T-helper 2 cell treated with Interferon-gamma antibody and Interleukin-4, amounts not matched to agents 100 ng/mL and 5 ng/mL, for 36 hours (primary cell): ENCODE results near the gene JADE3. TPM values are rescaled to one million over a fixed set of nuclear protein-coding genes. Genes with fewer than 3 reads are reported as not detected.
"Not testable (repeated sequence)": the region's sequence is repeated elsewhere in the genome, so short reads cannot be mapped to it uniquely, and the experiment has no call there.

ENCODE experiments used
- intact Hi-C: fragments of 100-400 bp; cut with micrococcal nuclease; formaldehyde crosslinking; loops from one replicate; pipeline ENCODE4 v1.15.1; 2023
- total RNA-seq: library from RNA; stranded (reverse); gene quantifications from 2 replicates; pipeline ENCODE4 v1.2.3, GENCODE V29; 2022

The JADE3 gene
- total RNA-seq, 1 donor from 2014 or later: 1.1 TPM

DNA sequence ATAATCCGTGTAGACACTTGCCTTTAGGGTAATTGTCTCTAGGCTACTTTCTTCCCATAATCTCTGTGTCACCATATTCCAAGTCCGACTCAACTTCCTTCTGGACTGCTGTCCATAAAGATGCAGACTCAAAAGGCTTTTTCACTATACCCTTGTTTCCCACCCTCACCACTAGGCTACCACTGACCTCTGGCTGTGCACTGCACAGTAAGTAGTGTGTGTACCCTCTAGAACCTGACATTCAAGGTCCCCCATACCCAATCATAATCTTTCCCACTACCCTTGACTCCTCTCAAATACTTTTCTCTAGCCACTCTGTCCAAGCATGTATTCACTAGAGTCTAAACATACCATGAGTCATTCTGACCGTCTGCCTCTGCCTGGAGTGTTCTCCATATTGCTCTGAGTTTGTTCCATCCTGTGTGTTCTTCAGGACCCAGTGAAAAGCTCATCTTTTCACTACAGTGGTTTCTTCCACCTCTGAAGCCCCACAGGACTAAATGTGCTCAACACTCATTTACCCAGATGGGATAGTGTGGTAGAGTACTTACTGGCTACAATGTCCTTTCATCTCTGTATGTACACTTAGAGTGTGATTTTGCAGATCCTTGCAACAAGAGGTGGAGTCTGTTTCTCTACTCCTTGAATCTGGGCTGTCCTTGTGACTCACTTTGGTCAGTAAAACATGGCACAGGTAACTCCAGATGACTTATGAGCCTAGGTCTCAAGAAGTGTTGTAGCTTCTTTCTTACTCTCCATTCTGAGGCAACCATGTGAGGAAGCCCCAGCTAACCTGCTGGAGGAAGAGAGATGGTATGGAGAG is 17.4 kb downstream of the JADE3 start:
- intact Hi-C loops: no loop called here

DNA sequence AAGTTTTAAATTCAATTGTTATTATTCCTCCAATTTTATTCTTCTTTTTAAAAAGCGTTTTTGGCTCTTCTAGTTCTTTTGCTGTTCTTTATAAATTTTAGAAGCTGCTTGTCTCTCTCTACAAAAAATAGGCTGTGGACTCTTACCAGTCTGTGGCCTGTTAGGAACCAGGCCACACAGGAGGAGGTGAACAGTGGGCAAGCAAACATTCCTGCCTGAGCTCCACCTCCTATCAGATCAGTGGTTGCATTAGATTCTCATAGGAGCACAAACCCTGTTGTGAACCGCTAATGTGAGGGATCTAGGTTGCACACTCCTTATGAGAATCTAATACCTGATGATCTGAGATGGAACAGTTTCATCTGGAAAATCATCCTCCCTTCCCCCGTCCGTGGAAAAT is 23.1 kb downstream of the JADE3 start:
- intact Hi-C loops: no loop called here

DNA sequence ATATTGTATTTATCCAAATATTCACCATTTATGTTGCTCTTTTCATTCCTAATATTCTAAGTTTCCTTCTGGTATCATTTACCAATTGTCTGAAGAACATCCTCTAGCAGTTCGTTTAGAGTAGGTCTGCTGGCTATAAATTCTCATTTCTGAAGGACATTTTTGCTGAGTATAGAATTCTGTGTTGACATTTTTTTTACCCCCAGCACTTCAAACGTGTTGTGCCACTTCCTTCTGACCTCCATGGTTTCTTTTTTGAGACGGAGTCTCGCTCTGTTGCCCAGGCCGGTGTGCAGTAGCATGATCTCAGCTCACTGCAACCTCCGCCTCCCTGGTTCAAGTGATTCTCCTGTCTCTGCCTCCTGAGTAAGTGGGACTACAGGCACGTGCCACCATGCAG is 26.4 kb downstream of the JADE3 start:
- intact Hi-C loops: no loop called here

DNA sequence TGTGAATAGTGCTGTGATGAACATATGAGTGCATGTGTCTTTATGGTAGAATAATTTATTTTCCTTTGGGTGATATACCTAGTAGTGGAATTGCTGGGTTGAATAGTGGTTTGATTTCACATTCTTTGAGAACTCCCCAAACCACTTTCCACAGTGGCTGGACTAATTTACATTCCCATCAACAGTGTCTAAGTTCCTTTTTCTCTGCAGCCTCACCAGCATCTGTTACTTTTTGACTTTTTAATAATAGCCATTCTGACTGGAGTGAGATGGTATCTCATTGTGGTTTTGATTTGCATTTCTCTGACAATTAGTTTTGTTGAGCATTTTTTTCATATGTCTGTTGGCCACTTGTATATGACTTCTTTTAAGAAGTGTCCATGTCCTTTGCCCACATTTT is 29.1 kb downstream of the JADE3 start:
- intact Hi-C loops: no loop called here

DNA sequence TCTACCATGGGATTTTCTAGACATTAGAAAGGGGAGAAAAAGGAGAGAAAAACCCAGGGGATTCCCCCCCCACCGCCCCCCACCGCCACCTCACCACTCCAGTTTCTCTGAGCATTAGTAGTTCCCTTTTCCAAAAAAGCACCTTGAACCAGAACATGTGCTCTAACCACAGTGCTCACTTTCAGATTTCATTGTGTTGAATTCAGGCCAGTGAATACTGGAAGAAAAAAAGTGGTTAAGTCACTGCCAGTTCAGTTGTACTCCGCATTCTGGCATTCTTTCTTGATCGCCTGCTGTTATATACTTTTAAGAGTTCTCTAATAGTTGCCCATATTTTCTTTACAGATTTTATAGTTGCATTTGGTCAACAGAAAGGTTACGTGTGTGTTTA is 40.9 kb downstream of the JADE3 start:
- intact Hi-C loops: no loop called here

DNA sequence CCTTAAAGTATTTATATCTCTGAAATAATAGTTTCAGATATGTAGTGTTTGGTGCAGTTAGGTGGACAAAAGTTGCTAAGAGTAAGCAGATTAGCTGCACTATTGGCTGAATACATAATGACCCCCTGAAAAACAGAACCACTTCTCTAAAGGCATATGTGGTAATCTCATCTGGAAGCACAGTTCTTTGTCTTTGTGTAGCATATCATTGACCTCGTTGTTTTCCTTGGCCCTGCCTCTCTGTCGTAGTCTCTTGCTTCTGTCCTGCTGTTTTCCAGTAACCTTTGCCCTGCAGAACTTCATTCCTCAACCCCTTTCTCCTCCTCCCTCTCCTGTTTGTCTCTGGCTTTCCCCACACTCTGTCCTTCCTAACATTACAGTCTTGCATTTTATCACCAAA is 41.4 kb downstream of the JADE3 start:
- intact Hi-C loops: no loop called here

DNA sequence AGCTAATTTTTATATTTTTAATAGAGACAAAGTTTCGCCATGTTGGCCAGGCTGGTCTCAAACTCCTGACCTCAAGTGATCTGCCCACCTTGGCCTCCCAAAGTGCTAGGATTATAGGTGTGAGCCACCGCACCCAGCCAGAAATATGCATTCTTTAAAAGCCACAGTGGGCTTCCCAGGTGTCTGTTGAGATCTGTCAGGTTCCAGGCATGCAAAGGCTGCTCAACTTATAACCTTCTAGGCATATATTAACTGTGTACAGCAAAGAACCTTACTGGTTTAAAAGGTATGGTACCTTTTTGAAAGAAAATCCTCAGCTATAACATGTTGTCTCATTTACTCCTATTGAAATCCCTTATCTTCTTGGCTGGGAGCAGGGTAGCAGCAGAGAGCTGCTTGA is 42.5 kb downstream of the JADE3 start:
- intact Hi-C loops: no loop called here

DNA sequence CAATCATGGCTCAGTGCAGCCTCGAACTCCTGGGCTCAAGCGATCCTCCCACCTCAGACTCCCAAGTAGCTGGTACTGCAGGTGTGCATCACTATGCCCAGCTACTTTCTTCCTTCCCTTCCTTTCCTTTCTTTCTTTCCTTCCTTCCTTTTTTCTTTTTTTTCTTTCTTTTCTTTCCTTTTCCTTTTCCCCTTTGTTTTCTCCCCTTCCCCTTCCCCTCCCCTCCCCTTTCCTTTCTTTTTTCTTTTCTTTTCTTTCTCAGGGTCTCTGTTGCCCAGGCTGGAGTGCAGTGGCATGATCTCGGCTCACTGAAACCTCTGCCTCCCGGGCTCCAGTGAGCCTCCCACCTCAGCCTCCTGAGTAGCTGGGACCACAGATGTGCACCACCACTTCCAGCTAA is 44.4 kb downstream of the JADE3 start:
- intact Hi-C loops: not testable (repeated sequence)

DNA sequence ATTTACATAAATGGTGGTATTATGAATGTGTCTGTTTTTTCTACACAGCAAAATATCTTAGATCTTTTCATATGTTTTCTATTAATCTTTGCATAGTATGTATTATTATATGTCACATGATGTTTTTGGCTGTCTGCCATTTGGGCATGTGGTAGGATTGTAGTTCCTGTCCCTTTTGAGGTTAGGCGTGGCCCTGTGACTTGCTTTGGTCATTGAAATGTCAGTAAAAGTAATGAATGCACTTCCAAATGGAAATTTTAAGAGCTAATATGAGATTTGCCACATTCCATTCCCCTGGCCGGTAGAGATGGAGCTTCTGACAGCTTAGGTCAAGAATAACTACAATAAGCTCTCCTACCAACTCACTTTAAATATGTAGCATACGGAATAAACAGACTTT is 45.1 kb downstream of the JADE3 start:
- intact Hi-C loops: no loop called here

DNA sequence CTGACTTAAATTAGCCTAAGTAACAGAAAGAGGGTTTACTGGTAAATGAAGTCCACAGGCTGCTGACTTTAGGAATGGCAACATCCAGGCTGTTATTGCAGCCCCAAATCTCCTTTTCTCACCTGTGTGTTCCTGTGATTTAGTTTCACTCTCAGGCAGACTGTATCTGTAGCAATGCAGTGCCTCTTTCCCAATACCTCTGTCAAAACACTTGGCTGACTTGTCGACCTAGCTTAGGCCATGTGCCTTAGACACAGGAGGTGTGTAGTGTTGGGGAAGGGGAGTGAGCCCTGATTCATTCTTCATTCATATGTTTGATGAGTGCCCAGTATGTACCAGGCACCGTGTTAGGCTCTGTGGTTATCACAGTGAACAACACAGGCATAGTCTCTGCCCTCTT is 46.9 kb downstream of the JADE3 start:
- intact Hi-C loops: no loop called here

DNA sequence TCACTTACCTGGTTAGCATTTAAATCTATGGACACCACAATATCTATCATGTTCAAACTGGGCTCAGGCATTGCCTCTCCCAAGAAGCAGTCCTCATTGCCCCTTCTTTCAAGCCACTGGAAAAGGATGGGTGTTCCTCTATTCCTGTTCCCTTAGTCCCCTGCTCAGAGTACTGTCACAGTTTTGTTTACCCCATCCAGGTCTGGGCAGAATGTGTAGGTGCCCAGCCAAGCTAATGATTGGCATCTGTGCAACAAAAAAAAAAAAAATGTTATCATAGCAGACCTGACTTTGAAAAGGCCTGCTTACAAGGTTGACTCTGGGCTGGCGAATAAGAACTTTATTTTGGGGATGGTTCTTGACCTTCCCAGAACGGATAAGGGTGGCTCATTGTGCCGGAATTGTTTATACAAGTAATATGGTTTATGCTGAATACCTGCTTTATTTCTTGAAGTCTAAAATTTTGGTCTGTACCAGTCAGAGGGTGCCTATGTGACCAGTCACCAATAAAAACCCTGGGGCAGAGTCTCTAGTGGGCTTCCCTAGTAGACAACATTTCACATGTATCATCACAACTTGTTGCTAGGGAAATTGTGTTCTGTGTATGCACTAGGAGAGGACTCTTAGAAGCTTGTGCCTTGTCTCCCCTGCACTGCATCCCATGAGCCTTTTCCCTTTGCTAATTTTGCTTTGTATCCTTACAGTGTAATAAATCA is 47.9 kb downstream of the JADE3 start:
- intact Hi-C loops: no loop called here

DNA sequence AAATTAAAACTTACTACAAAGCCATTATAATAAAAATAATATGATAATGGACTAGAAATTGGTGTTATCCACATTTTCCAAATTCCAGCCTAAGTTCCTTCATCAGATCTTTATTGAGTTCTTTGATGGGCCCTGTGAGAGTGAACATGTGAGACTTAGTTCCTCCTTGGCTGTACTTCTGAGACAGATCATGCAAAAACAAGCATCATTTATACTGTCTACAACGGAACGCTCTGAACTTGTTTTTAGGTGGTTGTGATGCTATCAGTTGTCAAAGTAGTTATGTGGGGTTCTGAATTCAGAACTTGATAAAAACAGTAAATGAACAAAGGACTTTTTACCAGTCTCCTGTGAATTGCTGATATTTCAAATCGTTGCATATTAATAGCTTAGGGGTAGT is 48.9 kb downstream of the JADE3 start:
- intact Hi-C loops: no loop called here

DNA sequence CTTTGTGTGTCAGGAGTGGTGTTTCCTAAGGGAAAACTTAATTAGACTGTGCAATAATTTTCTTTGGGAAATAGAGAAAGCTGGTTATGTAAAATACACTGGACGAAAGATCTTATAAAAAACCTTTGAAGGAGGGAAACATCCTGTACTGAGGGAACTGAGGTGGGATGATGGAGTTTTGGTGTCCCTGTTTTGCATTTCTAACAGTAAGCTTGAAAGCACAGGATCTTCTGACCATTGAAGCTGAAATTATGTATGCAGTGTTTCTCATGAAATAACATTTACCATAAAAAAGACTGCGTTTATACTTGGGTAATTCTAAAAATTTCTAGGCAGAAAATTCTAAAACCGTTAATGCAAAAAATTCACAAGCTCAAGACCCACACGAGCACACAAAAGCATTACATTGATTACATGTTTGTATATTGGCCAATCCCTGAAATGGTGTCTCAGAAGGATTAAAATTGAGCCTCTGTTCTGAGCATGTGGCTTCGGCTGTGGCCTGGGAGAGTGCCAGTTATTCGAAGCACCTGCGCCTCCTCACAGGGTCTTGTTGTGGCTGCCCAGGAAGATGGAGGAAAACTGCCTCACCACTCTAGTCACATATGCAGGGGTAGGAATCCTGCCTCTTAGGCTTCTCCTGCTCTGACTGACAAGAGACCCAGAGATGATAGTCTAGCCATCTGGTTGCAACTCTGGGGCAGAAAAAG is 49.5 kb downstream of the JADE3 start:
- intact Hi-C loops: no loop called here

DNA sequence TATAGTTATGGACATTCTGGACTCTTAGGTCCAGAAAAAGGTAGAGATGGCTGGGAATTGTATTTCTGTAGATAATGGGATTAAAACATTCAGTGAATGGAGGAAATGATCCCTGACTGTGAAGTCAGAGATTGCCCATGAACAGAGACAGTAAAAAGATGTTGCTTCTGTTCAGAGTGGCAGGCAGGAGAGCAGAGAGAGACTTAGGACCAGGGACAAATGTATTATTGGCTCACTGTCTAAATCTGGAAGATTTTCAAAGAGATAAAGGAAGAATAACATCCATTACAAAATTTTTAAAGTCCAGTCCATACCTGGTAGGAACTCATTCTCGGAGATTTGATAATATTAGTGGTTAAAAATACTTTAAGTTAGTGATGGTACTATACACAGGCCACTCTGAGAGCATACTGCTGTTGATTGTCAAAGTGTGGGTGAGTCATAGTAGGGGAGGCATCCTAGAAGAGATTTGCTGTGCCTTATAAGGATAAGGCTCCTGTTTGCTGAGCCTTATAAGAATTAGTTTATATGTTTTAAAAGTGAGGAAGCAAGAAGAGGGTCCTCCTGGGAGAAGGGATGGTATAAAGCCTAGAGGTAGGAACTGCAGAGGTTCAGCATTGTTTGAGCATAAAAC is 53.0 kb downstream of the JADE3 start:
- intact Hi-C loops: no loop called here

DNA sequence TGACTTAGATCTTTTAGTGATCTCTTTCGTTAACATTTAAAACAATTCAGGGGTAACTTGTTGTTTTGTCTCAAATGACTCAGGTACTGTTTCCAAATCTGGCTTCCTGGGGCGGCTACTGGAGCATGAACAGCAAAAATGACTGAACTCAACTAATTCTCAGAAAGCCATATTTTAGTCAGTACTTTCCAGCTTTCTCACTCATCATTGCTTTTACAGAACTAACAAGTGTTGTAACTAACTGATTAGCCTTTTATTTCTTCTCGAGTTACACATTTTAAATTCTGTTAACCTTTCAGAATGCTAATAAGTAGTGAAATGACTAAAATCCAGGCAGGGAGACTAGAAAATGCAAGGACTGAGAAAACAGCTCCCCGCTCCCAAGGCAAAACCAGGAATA is 55.3 kb downstream of the JADE3 start:
- intact Hi-C loops: no loop called here

DNA sequence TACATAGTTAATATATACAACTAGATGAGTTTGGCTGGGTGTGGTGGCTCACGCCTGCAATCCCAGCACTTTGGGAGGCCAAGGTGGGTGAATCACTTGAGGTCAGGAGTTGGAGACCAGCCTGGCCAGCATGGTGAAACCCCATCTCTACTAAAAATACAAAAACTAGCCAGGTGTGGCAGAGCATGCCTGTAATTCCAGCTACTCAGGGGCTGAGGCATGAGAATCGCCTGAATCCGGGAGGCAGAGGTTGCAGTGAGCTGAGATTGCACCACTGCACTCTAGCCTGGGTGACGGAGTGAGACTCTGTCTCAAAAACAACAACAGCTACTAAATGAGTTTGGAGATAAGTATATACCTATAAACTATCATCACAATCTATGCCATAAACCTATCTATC is 64.8 kb downstream of the JADE3 start:
- intact Hi-C loops: loop anchor here (5.0 kb wide), 1 partner anchor 75 kb away; no protein-coding TSS in a partner anchor

DNA sequence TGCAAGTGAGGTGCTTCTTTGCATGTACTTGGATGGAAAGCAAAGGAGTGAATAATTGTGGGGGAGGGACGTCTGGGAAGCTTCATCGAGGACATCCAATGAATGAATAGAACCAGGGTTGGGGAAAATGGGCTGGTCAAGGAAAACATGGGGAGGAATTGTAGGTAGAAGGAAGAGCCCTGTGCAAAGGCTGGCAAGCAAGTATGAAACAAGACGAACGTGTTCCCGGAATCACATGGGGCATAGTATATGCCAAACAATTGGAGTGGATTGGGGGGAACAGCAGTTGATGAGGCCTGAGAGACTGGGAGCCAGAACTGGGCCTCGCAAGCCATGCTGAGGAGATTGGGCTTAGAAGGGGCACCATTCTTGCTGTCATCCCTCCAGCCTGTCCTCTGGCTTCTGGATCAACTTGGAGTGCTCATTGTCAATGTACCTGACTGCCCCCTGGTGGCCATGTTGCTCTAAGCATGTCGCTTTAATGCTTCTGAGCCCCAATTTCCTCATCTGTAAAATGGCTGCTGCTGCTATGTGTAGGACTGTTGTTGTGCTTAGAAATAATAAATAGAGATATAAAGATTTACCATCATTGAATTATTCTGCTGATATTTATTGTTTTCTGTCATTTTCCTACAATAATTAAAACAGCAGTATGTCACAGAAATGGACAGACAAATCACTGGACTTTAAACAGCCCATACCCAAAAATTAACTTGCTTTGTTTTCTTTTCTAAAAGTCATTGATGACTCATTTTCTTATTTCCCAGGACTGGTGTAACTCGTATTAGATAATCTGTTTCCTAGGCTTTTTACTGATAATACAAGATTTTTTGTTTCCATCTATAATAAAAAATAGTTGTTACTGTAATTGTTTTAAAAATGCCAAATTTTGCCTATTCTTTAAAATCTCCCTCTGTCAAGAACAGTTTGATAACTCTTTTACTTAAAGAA is 66.4 kb downstream of the JADE3 start:
- intact Hi-C loops: loop anchor here (1.0 to 5.0 kb wide), 2 partner anchors 76 to 219 kb away; partner anchors contain the start of gene SLC9A7

DNA sequence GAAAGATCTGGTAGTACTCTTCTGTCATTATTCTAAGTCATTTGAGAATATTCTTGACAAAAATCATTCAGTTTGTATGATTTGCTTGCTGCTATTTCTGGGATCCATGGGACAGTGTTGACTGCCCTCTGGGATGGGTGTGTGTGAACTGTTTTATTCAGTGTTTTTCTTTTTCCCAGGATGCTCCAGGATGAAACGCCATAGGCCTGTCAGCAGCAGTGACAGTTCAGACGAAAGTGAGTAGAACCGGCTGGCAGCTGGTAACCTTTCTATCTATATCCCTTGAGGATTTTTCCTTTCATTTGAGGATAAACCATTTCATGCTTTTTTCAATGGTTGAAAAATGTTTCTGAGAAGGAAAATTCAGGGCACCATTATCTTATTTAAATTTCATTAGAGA is 72.5 kb downstream of the JADE3 start:
- intact Hi-C loops: no loop called here

DNA sequence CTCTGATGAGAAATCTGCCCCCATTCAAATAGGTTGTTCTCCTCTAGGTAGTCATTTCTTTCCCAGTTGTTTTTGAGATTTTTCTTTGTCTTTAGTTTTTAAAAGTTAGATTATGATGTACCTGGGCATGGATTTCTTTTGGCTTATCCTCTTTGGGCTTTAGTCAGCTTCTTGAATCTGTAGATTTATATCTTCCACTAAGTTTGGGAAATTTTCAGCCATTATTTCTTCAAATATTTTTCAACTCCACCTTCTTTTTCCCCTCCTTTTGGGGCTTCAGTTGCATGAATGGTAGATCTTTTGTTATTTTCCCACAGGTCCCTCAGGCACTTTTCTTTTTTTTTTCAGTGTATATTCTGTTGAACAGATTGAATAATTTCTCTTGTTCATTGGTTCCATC is 77.3 kb downstream of the JADE3 start:
- intact Hi-C loops: no loop called here

DNA sequence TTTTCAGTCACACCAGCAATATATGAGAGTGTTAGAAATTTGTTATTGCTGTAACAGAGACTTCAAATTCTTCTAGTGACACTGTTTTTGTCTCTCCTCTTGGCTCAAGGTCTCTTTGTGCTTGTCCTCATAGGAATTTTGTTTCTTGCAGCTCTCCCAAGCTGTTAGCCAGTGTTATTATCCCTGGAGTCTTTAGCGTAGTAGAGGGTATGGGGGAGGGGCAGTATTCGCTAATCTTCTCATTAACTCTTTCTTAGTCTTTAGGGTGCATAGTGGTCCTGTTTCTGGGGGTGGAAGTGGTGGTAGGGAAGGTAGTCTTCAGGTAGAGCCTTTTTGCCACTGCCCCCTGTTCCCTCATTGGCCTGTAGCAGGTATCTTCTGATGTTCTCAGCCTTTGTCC is 79.4 kb downstream of the JADE3 start:
- intact Hi-C loops: no loop called here

DNA sequence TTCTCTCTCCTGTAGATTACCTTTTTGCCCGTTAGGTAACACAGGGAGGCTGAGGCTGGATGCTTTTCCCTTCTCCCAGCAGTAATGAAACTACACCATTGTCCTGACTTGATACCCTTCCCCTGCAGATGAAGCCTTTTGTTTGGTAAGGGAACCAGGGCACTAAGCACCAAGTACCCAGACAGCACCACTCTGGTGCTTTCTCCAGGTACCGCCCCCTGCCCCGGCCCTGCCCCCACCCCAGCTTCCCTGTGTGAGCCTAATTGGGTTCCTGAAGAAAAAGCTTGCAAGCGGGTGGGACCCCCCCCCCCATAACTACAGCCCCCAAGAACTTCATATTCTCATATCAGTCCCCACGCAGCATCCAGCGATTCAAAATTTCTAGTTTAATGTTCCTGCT is 79.8 kb downstream of the JADE3 start:
- intact Hi-C loops: no loop called here
